Kidney (tissue), 14 donors: Measurements from ENCODE around the gene DAZAP1. TPM values are rescaled to one million over a fixed set of nuclear protein-coding genes. Genes with fewer than 3 reads are reported as not detected.

ENCODE experiments used
- DNase-seq, 5 donors: peaks; one replicate each; pipeline ENCODE4 v3.0.0-alpha.2; 2013 to 2020
- FAIRE-seq: peaks from 2 replicates; lab custom pipeline; 2012; peaks lifted over from hg19 to GRCh38; lab: Jason Lieb, UNC
- H3K27ac ChIP-seq, 2 donors: one replicate each; pipeline ENCODE4 v1.7.0; 2013; ENCODE audit warnings: low read depth in 2 of 2, low read length in 2 of 2, inconsistent platforms in 1 of 2
- H3K27me3 ChIP-seq: one replicate; pipeline ENCODE4 v1.7.1; 2013; ENCODE audit warnings: low read length, inconsistent platforms; ENCODE audit not compliant: control insufficient read depth, insufficient read depth
- H3K36me3 ChIP-seq, 3 donors: one replicate each; pipeline versions ENCODE4 v1.7.0 to v1.7.1; 2013; ENCODE audit warnings: low read length in 3 of 3, control low read depth in 1 of 3, inconsistent platforms in 1 of 3; ENCODE audit not compliant: insufficient read depth in 3 of 3, control insufficient read depth in 2 of 3
- H3K4me1 ChIP-seq, 3 donors: one replicate each; pipeline versions ENCODE4 v1.7.0 to v1.7.1; 2013; ENCODE audit warnings: low read length in 3 of 3, inconsistent platforms in 1 of 3, low read depth in 1 of 3; ENCODE audit not compliant: control insufficient read depth in 2 of 3, insufficient read depth in 2 of 3
- H3K4me3 ChIP-seq, 3 donors: one replicate each; pipeline versions ENCODE4 v1.7.0 to v1.8.1; 2013; ENCODE audit warnings: low read length in 3 of 3, control low read depth in 1 of 3, inconsistent platforms in 1 of 3
- H3K9ac ChIP-seq, 3 donors: one replicate each; pipeline versions ENCODE4 v1.7.0 to v1.7.1; 2013; ENCODE audit warnings: low read length in 3 of 3, control low read depth in 1 of 3, inconsistent platforms in 1 of 3
- H3K9me3 ChIP-seq, 3 donors: one replicate each; pipeline versions ENCODE4 v1.7.0 to v1.7.1; 2013; ENCODE audit warnings: low read length in 3 of 3, control low read depth in 1 of 3, inconsistent platforms in 1 of 3; ENCODE audit not compliant: control insufficient read depth in 2 of 3, insufficient read depth in 1 of 3
- CTCF ChIP-seq: IDR thresholded peaks from 3 replicates; pipeline ENCODE4 v1.5.1; 2012; ENCODE audit warnings: mild to moderate bottlenecking, moderate library complexity, borderline replicate concordance; ENCODE audit not compliant: insufficient read depth; ENCODE audit errors: extremely low read depth
- intact Hi-C: fragments of 100-400 bp; cut with DNase I; formaldehyde crosslinking; loops from one replicate; pipeline ENCODE4 v1.11.1; 2022
- polyA plus RNA-seq: library from polyadenylated mRNA; stranded (reverse); fragments of 350-450 nt; fragmentation: Illumina TruSeq; extraction: RNeasy Lipid Tissue Mini Kit (QIAGEN cat#74804); gene quantifications from one replicate; pipeline ENCODE4 v1.2.3, GENCODE V29; 2014; ENCODE audit warnings: low read depth, low replicate concordance; ENCODE audit not compliant: insufficient read depth
- total RNA-seq: library from RNA; stranded (reverse); fragmentation: NEBNext Ultra II Directional; extraction: Animal tissue kit (Norgen Biotek cat#: 25700); gene quantifications from one replicate; pipeline ENCODE4 v1.2.1, GENCODE V29; 2021
- donor health status: control.
- donor health status: control.
- donor health status: control.
- donor health status: control.
- donor health status: control.
- donor health status: DM: yes; HTN: yes; CAD: no.
- donor health status: Normal renal cell carcinoma (clear cell type).

Gene DAZAP1
- total and polyA plus RNA-seq, 2 donors from 2014 or later = 47.7 to 98.5 TPM

GRCh38 chr19:1425902-1426301 is 18.5 kb downstream of the DAZAP1 start:
- Histone ChIP-seq H3K4me1 (peaks cover 0 to 27% (median 25%) of the 10 kb centered on the region in 3 donors), H3K4me3 (no peak overlapping the region), H3K9ac (no peak overlapping the region), H3K36me3 (peaks cover 0 to 44% (median 19%) of the 10 kb centered on the region in 3 donors), H3K27ac (no peak overlapping the region), H3K9me3 (no peaks in the 10 kb centered on the region), H3K27me3 (no peaks in the 10 kb centered on the region)
- intact Hi-C loops = no loop called here
- no peak for TF ChIP-seq CTCF
- FAIRE-seq (no peak), DNase-seq (no peak)

GRCh38 chr19:1426736-1427135 is 19.4 kb downstream of the DAZAP1 start:
- no peak for TF ChIP-seq CTCF
- Histone ChIP-seq H3K36me3 (peaks cover 0 to 41% (median 20%) of the 10 kb centered on the region in 3 donors), H3K9me3 (no peaks in the 10 kb centered on the region), H3K27me3 (no peaks in the 10 kb centered on the region), H3K27ac (no peak overlapping the region), H3K4me1 (peaks cover 0 to 27% (median 25%) of the 10 kb centered on the region in 3 donors), H3K4me3 (no peak overlapping the region), H3K9ac (no peak overlapping the region)
- DNase-seq (no peak), FAIRE-seq (no peak)
- intact Hi-C loops = no loop called here

DNA sequence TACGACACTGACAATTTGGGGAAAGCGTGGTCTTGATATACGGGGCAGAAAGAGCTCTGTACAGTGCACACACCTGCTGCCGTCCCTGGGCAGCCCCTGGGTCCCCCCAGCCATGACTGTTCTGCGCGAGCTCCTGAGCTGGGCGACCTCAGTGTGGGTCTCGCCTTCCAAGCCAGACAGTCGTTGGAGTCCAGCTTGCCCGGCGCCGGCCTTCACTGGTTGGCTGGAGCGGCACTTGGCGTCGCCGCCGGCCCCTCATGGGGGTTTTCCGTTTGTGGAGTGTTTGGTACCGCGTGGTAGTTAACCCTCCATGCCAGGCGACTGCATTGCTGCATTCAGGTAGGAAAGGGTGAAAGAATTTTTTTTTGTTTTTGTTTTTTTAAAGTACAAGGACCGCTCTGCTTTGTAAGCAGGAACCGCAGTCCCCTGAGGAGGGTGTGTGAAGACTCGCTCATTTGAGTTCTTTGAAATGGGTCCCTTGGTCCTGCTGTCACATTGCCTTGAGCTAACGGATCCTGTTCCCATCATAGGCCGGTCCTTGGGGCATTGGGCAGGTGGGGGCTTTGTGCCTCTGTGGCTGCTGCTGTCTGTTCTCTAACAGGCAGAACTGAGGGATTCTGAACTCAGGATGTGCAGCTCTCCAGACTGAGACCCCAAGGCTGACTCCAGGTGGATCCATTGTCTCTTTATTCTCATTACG is 20.0 kb downstream of the DAZAP1 start:
- Histone ChIP-seq H3K9ac (no peak overlapping the region), H3K4me1 (peaks cover 0 to 25% (median 24%) of the 10 kb centered on the region in 3 donors), H3K9me3 (no peaks in the 10 kb centered on the region), H3K27me3 (no peaks in the 10 kb centered on the region), H3K4me3 (no peak overlapping the region), H3K36me3 (peaks cover 0 to 39% (median 24%) of the 10 kb centered on the region in 3 donors), H3K27ac (no peak overlapping the region)
- no peak for DNase-seq
- no peak for FAIRE-seq
- intact Hi-C loops = no loop called here
- no peak for TF ChIP-seq CTCF
